Retina (tissue), 1 donor: ENCODE data around the gene AVPR1B.
"Not testable (repeated sequence)": the region's sequence is repeated elsewhere in the genome, so short reads cannot be mapped to it uniquely, and the experiment has no call there.

ENCODE experiments used
- DNase-seq: peaks from one replicate; pipeline ENCODE4 v3.0.0-alpha.2; 2016

The AVPR1B gene

GRCh38 chr1:206080026-206080820, 37.0 kb downstream of the AVPR1B start:
- no peak for DNase-seq

GRCh38 chr1:206079135-206079534, 38.1 kb downstream of the AVPR1B start:
- DNase-seq = no peak

- DNase-seq = no peak
These were observed 41.1 kb downstream of the AVPR1B start for GRCh38 chr1:206075786-206076755.

- no peak for DNase-seq
These were observed 42.3 kb downstream of the AVPR1B start for GRCh38 chr1:206074839-206075238.

GRCh38 chr1:206070627-206071304, 46.4 kb downstream of the AVPR1B start:
- DNase-seq = no peak

DNA sequence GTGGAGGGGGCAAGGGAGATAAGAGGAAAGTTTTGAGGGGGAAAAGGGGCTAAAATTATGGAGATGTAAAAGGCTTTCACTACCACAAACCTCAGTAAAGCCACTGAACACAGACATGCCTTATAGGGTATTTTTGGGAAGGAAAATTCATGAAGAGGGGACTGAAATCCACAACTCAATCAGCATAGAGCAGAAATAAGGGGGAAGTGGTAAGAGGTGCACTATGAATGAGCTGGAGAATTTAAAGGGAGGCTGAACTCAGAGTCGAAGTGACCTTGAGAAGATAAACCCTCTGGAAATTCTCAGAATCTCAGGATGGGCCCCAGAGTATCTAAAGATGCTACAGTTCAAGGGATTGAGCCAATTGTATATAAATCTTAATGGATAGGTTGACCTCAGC, 48.9 kb downstream of the AVPR1B start:
- no peak for DNase-seq

DNA sequence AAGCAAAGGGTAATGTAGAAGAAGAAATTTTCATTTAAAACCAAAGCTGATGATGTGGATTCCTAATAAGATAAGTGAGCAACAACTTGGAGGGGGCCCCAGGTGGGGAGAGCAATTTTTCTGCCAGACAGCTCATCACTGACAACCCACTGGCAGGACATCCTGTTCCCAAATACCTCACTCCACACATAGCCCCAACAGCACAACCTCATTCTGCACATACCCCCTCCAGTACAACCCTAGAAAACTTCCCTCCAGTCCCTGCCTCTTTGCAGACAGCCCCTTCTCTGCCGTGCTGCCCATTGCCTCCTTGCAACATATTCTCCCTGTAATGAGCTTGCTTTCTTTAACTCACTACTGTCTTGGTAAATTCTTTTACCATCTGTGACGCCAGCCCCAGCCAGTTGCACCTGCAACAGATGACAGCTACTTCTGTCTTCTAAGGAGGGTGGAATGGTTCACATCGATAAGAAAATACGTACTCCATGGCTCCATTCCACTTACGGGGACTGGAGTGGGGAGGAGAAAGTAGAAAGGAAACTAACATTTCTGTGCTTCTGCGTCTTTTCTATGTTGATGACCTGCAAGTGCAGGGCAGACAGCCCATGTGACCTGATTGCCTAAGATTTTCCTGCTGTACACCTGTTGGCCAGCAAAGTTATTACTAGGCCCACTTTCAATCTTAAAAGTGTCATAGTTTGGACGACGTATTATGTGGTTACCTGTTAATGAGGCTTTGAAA, 49.5 kb downstream of the AVPR1B start:
- DNase-seq = no peak

DNA sequence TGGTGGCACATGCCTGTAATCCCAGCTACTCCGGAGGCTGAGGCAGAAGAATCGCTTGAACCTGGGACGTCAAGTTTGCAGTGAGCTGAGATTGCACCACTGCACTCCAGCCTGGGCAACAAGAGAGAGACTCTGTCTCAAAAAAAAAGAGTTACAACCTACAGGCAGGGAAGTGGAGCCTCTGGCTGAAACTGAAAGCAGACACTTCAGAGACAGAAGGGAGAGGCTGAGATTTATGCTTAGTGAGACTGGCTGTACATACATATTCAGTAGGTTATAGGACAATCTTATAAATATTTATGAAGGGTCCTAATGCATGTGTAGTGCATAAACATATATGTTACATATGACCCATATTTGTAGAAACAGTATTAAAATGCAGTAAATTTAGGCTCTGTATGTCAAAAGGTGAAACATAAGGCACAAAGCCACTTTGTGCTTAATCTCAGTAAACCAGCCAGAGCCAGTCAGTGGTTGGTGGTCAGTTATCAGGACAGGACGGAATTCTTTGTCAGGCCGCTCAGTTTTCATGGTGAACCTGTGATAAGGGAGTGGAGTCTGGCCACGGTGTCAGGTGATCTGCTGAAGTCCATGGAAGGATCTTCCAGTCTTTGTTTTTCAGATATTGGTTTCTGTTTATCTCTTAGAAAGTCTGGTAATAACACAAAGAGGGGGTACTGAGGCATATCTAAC, 50.6 kb downstream of the AVPR1B start:
- no peak for DNase-seq

GRCh38 chr1:206065547-206066145, 51.5 kb downstream of the AVPR1B start:
- DNase-seq = no peak

GRCh38 chr1:206064501-206064900, 52.7 kb downstream of the AVPR1B start:
- not testable (repeated sequence) for DNase-seq

DNA sequence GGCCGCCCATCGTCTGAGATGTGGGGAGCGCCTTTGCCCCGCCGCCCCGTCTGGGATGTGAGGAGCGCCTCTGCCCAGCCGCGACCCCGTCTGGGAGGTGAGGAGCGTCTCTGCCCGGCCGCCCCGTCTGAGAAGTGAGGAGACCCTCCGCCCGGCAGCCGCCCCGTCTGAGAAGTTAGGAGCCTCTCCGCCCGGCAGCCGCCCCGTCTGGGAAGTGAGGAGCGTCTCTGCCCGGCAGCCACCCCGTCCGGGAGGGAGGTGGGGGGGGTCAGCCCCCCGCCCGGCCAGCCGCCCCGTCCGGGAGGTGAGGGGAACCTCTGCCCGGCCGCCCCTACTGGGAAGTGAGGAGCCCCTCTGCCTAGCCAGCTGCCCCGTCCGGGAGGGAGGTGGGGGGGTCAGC, 53.2 kb downstream of the AVPR1B start:
- DNase-seq = not testable (repeated sequence)

GRCh38 chr1:206062464-206062863, 54.7 kb downstream of the AVPR1B start:
- no peak for DNase-seq

GRCh38 chr1:206060844-206061243, 56.3 kb downstream of the AVPR1B start:
- DNase-seq = no peak
